K562 (cell line): ENCODE data around the gene PRTN3.

ENCODE experiments used
- ARID2 ChIP-seq: fragments of 450-650 bp; IDR thresholded peaks from 2 replicates; pipeline ENCODE4 v1.6.1; 2017; ENCODE audit warnings: antibody characterized with exemption, mild to moderate bottlenecking
- CREM ChIP-seq: IDR thresholded peaks from 2 replicates; pipeline ENCODE4 v1.6.1; 2014; ENCODE audit warnings: antibody characterized with exemption, low read depth
- CXXC5 ChIP-seq: fragments of 250-450 bp; sonication (Bioruptor Pico); IDR thresholded peaks from 2 replicates; pipeline ENCODE4 v1.8.0; 2022; ENCODE audit warnings: inconsistent platforms, mild to moderate bottlenecking, moderate library complexity
- EP300 ChIP-seq: IDR thresholded peaks from 2 replicates; pipeline ENCODE4 v1.6.1; 2012; ENCODE audit warnings: low read length, improper control_type of control experiment
- ETV5 ChIP-seq: sonication (generic); formaldehyde crosslinking; IDR thresholded peaks from 2 replicates; pipeline ENCODE4 v1.4.0; 2020; ENCODE audit warnings: low read depth, mild to moderate bottlenecking, missing genetic modification reagents
- HDAC8 ChIP-seq: fragments of 450-650 bp; IDR thresholded peaks from 2 replicates; pipeline ENCODE4 v1.6.1; 2016; ENCODE audit warnings: mild to moderate bottlenecking, missing genetic modification characterization, moderate library complexity, missing compliant biosample characterization
- HNRNPUL1 ChIP-seq: fragments of 200-400 bp; formaldehyde crosslinking; IDR thresholded peaks from 2 replicates; pipeline ENCODE4 v1.6.1; 2017; ENCODE audit warnings: low read length
- MAX ChIP-seq: sonication (generic); formaldehyde crosslinking; IDR thresholded peaks from 2 replicates; pipeline ENCODE4 v1.9.0; 2022; ENCODE audit warnings: mild to moderate bottlenecking, missing genetic modification reagents
- ZNF146 ChIP-seq: IDR thresholded peaks from one replicate; pipeline ENCODE4 v1.6.1; 2018; ENCODE audit warnings: missing compliant biosample characterization; ENCODE audit not compliant: unreplicated experiment
- ZNF518B ChIP-seq: fragments of 250-450 bp; sonication (Bioruptor Pico); IDR thresholded peaks from 2 replicates; pipeline ENCODE4 v1.5.0; 2021; ENCODE audit warnings: mild to moderate bottlenecking, moderate library complexity
- ZNF695 ChIP-seq: fragments of 450-650 bp; formaldehyde crosslinking; IDR thresholded peaks from 2 replicates; pipeline ENCODE4 v1.4.0; 2020; ENCODE audit warnings: mild to moderate bottlenecking, moderate library complexity
- ZNF830 ChIP-seq: fragments of 250-450 bp; sonication (Bioruptor Pico); IDR thresholded peaks from 2 replicates; pipeline ENCODE4 v1.5.0; 2021; ENCODE audit warnings: mild to moderate bottlenecking
- TF ChIP-seq, protein P1 (sequence below), 3 experiments: IDR thresholded peaks in 2 of 3; conservative IDR thresholded peaks in 1 of 3; 2 replicates each; pipeline ENCODE4 v1.5.1; 2011 to 2012; ENCODE audit warnings: low read length in 3 of 3, mild to moderate bottlenecking in 3 of 3, control low read depth in 2 of 3, improper control_type of control experiment in 1 of 3, inconsistent platforms in 1 of 3, low read depth in 1 of 3, mixed read lengths in 1 of 3, moderate library complexity in 1 of 3; ENCODE audit not compliant: insufficient read depth in 2 of 3

GRCh38 chr19:825897-826644 lies 14.7 kb upstream of the PRTN3 start:
- TF ChIP-seq MAX (CRISPR knock-in tag): no peak
- no peak for TF ChIP-seq ZNF830
- TF ChIP-seq, protein P1, sequence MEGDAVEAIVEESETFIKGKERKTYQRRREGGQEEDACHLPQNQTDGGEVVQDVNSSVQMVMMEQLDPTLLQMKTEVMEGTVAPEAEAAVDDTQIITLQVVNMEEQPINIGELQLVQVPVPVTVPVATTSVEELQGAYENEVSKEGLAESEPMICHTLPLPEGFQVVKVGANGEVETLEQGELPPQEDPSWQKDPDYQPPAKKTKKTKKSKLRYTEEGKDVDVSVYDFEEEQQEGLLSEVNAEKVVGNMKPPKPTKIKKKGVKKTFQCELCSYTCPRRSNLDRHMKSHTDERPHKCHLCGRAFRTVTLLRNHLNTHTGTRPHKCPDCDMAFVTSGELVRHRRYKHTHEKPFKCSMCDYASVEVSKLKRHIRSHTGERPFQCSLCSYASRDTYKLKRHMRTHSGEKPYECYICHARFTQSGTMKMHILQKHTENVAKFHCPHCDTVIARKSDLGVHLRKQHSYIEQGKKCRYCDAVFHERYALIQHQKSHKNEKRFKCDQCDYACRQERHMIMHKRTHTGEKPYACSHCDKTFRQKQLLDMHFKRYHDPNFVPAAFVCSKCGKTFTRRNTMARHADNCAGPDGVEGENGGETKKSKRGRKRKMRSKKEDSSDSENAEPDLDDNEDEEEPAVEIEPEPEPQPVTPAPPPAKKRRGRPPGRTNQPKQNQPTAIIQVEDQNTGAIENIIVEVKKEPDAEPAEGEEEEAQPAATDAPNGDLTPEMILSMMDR (IDR thresholded peaks at IDR 0.05 in 2 of 3, conservative IDR thresholded peaks at IDR 0.05 in 1 of 3; ENCODE audit: insufficient read depth in 2 of 3, low read depth in 1 of 3, low read length in 3 of 3): no peak
- TF ChIP-seq ARID2: no peak
- no peak for TF ChIP-seq HDAC8 (tag)
- TF ChIP-seq ZNF146 (CRISPR knock-in tag): no peak
- no peak for TF ChIP-seq ZNF695
- no peak for TF ChIP-seq ZNF518B (CRISPR knock-in tag)
- no peak for TF ChIP-seq ETV5 (CRISPR knock-in tag)
- TF ChIP-seq CREM: no peak
- no peak for TF ChIP-seq HNRNPUL1
- no peak for TF ChIP-seq EP300
- TF ChIP-seq CXXC5 (CRISPR knock-in tag): no peak
